ENCODE results near the gene CCDC3.
"Not testable (repeated sequence)": the region's sequence is repeated elsewhere in the genome, so short reads cannot be mapped to it uniquely, and the experiment has no call there.

Gene CCDC3

DNA sequence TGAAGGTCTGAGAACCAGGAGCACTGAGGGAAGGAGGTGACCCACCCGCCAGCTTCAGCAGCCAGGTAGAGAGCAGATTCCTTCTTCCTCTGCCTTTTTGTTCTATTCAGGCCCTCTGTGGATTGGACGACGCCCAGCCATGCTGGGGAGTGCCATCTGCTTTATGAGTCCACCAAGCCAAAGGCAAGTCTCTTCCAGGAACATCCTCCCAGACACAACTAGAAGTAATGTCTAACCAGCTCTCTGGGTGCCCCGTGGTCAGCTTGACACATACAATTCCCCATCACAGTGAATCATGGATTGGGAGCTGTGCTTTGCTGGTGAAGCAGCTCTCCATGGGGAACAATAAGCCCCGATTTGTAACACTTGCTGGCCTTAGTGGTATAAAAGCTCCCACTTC, 125.2 kb downstream of the CCDC3 start:
- DNase-seq = no peak

DNA sequence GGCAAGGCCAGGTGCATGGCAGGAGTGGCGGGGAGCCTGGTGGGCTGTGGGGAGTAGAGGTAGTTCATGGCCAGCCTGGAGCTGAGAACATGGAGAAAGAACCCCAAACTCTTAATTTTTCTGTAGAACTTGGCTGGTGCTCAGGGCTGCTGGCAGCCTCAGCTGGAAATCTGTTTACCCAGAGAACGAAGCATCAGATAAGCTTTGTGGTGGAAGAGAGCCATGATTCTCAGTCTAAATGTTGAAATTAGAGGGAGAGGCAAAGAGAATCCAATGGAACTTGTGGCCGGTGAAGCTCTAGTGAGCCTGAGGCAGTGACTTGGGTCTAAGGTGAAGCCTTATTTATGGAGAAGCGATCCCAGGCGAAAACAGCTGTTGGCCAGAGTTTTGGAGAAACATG, 126.4 kb downstream of the CCDC3 start:
- no peak for DNase-seq

DNA sequence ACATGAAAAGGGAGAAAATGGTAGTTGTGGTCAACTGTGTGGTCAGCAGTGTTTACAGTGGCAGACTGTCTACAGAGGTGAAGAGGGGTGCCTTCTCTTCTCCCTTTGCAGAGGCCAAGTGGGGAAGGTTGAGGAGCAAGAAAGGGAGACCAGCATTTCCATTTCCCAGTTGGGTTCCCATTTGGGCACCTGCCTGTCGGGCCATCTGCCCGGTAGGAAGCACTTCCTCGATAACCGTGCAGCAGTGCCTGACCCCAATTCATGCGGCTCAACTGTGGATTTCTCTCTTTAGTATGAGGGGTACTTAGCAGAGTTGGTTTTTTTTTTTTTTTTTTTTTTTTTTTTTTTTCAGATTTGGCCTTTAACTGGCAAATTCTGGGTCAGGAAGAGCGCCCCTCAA, 127.0 kb downstream of the CCDC3 start:
- DNase-seq = no peak

DNA sequence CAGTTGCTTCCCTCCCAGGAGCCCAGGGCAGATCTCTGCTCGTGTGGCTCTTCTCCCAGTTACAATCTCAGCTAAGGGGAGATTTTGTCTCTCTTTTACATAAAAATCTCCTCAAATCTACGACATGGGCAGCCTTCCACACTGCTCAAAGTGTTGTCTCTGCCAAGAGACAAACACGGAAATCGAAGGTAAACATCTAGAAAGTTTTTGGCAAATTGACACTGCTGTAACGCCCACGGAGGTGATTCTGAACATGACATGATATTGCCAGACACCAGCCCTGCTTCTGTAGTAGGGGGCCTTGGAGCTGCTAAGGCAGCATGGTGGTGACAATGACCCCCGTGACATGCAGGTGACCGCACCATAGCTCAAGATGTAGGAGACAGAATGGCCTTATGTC, 128.3 kb downstream of the CCDC3 start:
- no peak for DNase-seq

DNA sequence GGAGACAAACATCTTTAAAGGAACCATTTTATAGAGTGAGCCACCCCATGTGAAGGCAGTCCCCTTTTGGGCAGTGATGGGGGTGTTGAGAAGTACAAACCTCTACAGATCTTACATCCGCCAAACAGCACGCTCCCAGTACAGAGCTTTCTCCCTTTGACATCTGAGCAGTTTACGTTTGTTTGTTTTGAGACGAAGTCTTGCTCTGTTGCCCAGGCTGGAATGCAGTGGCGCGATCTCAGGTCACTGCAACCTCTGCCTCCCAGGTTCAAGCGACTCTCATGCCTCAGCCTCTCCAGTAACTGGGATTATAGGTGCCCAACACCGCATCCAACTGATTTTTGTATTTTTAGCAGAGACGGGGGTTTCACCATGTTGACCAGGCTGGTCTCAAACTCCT, 128.9 kb downstream of the CCDC3 start:
- no peak for DNase-seq

DNA sequence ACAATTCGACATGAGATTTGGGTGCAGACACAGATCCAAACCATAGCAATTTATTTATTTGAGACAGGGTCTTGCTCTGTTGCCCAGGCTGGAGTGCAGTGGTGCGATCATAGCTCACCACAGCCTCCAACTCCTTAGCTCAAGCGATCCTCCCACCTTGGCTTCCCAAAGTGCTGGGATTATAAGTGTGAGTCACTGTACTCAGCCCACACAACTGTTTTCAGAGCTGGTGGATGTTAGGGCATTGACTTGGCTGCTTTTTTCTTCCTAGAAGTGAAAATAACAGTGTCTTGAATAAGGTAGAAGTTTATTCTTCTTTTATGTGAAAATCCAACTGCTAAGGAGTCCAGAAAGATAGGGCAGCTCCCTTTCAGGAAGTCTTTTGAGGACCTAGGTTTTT, 132.1 kb downstream of the CCDC3 start:
- no peak for DNase-seq

DNA sequence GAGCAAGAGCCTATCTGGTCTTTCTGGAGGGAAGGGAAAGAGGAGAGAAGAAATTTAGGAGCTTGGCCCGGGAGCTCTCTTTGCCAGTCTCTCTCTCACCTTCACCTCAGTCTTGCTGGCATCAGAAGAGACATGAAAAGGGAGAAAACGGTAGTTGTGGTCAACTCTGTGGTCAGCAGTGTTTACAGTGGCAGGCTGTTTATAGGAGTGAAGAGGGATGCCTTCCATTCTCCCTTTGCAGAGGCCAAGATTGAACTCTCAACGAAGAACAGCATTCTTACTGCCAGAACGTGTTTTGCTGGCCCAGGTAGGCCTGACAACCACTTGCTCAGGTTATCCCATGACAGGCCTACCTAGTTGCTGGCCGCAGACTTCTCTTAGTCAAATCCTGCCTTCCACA, 133.3 kb downstream of the CCDC3 start:
- DNase-seq = no peak

DNA sequence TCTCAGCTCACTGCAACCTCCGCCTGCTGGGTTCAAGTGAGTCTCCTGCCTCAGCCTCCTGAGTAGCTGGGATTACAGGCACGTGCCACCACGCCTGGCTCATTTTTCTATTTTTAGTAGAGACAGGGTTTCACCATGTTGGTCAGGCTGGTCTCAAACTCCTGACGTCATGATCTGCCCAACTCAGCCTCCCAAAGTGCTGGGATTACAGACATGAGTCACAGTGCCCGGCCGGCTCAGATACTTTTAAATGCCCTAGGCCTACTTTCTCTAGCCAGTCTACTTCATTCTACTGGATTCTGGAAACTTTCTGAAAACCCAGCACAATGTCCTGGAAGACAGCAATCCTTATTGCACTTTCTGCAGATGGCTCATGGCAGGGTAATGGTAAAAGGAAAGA, 136.0 kb downstream of the CCDC3 start:
- DNase-seq = not testable (repeated sequence)

DNA sequence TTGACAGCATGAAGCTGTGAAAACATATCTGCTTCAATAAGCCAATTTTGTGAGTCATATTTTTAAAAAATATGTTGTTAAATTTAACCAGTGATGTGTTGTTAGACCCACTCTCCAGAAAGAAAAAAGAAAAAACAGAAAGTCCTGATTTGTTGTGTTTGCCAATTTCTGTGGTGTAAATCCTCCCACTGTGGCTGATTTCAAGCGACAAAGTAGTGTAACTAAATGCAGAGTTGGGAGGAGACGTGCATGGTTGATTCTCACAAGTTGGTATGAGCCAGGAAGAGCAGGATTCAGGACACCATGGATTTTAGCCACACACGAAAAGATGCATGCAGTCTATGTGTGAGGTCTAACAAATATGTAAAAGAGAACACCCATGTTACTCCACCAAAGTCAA, 139.1 kb downstream of the CCDC3 start:
- DNase-seq = no peak

DNA sequence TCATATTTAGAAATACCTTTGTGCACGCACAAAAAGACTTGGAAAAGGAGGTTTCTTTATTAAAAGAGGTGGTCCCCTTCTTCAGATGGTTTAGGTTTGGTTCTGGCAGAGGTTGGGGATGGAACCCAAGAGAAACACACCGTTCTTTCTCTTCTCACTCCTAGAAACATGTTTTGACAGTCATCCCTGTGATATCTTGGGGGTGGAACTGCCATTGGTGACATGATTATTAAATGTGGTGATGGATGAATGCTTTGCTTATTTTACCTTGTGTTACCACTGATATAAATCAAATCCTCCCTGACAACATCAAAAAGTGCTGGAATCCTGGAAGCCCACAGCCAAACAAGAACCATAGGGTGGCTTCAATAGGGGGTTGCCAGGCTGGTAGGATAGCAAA, 146.5 kb downstream of the CCDC3 start:
- DNase-seq = no peak

DNA sequence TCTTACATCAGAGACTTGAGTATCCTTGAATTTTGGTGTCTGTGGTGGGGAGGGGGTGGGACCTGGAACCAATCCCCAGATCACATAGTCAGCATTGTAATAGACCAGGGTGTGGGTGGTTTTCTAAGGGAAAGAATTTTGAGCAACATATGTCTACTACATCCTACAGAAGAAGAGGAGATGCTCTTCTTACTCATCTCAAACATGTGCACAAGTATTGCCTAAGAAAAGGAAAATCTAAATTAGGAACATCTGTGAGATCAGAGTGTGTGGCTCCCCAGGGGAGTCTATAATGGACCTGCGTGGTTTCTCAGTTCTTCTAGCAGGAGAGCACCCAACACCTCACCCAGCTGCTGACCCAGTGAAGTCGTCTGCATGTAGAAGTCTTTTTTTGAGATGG, 148.8 kb downstream of the CCDC3 start:
- no peak for DNase-seq

DNA sequence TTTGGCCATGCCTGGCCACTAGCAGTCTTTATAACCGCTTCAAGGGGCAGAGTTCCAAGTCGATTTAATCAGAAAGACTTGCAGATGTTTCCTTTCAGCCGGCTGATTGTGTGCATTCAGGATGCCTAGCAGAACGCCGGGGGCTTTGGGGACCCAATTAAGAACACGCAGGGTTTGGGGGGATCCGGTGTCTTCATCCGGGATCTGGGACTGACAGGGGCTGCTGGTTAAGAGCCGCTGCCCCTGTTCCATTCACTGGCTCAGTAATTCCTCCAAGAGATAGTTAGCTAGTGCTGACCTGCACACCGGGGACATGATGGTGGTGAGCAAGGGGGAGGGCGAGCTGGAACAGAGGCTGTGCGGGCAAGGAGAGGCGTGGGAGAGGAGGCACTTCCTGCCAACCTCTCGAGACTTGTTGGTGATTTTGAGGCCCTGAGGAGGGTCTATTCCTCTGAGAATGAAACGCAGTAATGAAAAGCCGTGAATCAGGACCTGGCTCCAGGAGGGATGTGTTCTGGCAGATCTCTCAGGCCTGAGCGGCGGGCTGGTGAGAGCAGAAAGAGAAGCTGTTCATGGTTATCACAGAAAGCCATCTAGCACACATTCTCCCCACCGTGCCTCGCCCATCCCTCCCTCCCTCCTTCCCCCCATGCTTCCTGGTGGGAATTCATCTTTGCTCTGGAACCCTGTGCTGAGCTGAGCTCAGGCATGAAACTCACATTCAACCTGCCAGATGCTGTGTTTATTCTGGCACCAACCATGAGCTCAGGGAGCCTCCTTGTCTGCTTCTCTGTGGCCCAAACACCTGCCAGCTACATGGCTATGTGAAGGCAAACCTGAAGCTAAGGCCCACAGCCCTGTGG, 152.0 kb downstream of the CCDC3 start:
- DNase-seq = no peak

DNA sequence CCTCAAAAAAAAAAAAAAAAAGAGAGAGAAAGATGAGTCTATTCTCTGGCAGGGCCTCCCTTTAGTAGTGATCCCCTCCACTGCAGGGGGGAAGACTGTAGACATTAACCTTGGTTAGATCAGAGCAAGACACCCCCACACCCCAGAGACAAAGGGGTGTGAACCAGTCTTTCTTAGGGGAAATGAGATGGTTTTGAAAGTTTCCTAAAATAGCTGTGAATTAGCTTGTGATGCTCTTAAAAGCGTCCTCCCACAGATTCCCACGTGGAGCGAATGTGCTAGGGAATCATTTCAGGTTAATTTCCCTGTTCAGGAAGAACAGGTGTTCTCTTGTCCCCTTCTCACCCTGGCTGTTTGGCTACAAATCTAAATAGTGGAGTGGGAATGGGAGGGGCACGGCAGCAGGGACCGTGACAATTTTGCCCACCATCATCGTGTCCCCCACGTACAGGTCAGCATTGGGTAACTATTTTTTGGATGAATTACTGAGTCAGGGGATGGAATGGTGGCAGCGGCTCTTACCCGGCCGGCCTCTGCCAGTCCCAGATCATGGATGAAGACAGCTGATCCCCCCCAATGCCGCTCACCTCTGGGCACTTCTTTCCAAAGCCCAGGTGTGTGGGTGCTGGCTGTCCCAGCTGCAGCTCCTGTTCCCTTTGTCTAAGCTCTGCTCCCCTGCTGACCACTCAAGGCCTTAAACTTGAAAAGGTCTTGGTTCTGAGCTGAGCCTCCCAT, 152.9 kb downstream of the CCDC3 start:
- DNase-seq = no peak

DNA sequence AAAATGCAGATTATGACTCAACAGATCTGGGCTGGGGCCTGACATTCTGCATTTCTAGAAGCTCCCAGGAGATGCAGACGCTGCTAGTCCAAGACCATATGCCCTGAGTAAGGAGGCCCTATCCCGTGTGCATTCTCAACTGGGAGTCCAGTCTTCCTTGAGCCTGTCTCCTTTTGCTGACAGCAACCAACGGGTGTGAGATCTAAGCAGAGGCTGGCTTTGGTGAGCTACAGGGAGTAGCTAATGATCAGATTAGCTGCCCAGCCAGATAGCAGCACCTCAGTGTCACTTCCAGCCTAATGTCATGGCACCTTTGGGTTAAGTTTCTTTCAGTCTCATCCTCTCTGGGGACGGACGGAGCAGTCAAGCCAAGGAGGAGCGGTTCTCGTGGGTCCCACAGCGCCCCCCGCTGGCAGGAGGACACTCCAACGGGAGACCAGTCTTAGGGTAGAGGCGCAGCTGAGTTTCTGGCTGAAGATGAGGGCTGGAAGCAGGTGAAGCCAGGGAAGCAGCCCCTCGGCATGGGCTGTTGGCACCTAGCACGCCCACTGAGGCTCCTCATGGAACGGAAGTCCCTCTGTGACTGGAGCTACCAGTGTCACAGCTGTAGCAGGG, 154.0 kb downstream of the CCDC3 start:
- no peak for DNase-seq

DNA sequence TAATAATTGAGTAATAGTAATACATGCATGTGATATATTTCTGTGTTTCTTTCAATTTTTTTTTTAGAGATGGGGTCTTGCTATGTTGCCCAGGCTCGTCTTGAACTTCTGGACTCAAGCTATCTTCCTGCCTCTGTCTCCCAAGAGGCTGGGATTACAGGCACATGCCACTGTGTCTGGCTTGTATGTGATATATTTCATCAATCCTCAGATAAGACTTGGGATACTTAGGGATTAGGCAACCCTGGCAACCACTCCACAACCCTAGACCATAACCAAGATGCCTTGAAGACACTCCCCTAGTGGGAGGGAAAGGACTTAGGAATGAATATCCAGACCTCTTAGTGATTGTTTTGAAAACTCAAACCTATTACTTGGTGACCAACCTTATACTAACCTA, 154.8 kb downstream of the CCDC3 start:
- DNase-seq = no peak

Data from activated naive CD4-positive, alpha-beta T cell treated with anti-CD3 and anti-CD28 coated beads, Interleukin-2, amount 50 U/mL, for 16 hours (primary cell).